Peyer's patch (tissue), 4 donors: Measurements from ENCODE around the gene SI.

Experiments used
- CTCF ChIP-seq, 6 experiments: fragments of 450-650 bp in 4 of 6; fragments of 200-600 bp in 2 of 6; sonication (generic) in 1 of 6; IDR thresholded peaks; one replicate each; pipeline ENCODE4 v1.5.1; 2017 to 2019; ENCODE audit warnings: antibody characterized with exemption in 6 of 6, mild to moderate bottlenecking in 3 of 6, moderate library complexity in 1 of 6
- POLR2A ChIP-seq, 2 donors: fragments of 450-650 bp; IDR thresholded peaks; one replicate each; pipeline ENCODE4 v1.5.1; 2017; ENCODE audit warnings: antibody characterized with exemption in 2 of 2, mild to moderate bottlenecking in 2 of 2, moderate library complexity in 2 of 2

GRCh38 chr3:165040186-165040585, 38.1 kb downstream of the SI start:
- TF ChIP-seq CTCF (IDR thresholded peaks at IDR 0.05) (no peak), POLR2A (IDR thresholded peaks at IDR 0.05) (no peak)
